ENCODE data around the gene NAGLU.

- TF ChIP-seq CTCF (IDR thresholded peaks at IDR 0.05; ENCODE audit: poor library complexity) (no peak), EZH2 (IDR thresholded peaks at IDR 0.05; ENCODE audit: borderline replicate concordance) (no peak)
These were observed 13.2 kb upstream of the NAGLU start for GRCh38 chr17:42522798-42523278.
